Endothelial cell of umbilical vein (primary cell): ENCODE results near the gene QSOX2. TPM values are rescaled to one million over a fixed set of nuclear protein-coding genes. Genes with fewer than 3 reads are reported as not detected.

ENCODE experiments used
- BruUV-seq: library from RNA; stranded (reverse); fragments of 400-500 nt; replicated peaks from 2 replicates; lab custom pipeline; 2021; lab: Mats Ljungman, UMichigan
- CTCF ChIA-PET: fragments of 300-600, 350-600 bp; sonication (Branson Sonifier 250); formaldehyde crosslinking; loops from one replicate; lab custom pipeline; 2021; ENCODE audit warnings: antibody characterized with exemption, inconsistent platforms; lab: Charles Lee
- POLR2A ChIA-PET: fragments of 300-600, 350-600 bp; sonication (Branson Sonifier 250); formaldehyde crosslinking; loops from one replicate; lab custom pipeline; 2021; ENCODE audit warnings: antibody characterized with exemption, inconsistent platforms; lab: Charles Lee
- DNase-seq: peaks from one replicate; pipeline ENCODE4 v3.0.0-alpha.2; 2011; ENCODE audit warnings: low read depth, low spot score
- FAIRE-seq: peaks from 2 replicates; lab custom pipeline; 2011; peaks lifted over from hg19 to GRCh38; lab: Jason Lieb, UNC
- H2AFZ ChIP-seq: 2 replicates; pipeline ENCODE4 v1.6.0; 2012; ENCODE audit warnings: low read depth, low read length, control low read depth, inconsistent platforms
- H3K27ac ChIP-seq: 2 replicates; pipeline ENCODE4 v1.5.1; 2011; ENCODE audit warnings: low read depth, mild to moderate bottlenecking, control low read depth, low read length, moderate library complexity; ENCODE audit not compliant: insufficient read depth
- H3K27me3 ChIP-seq, 2 experiments: 2 replicates each; pipeline versions ENCODE4 v1.6.0 to v1.6.1; 2011; ENCODE audit warnings: low read length in 2 of 2, mixed read lengths in 1 of 2; ENCODE audit not compliant: control insufficient read depth in 2 of 2, insufficient read depth in 2 of 2
- H3K36me3 ChIP-seq, 2 experiments: 2 replicates in 1 of 2; 3 replicates in 1 of 2; pipeline ENCODE4 v1.5.1; 2011; ENCODE audit warnings: low read length in 2 of 2, mild to moderate bottlenecking in 1 of 2, moderate library complexity in 1 of 2; ENCODE audit not compliant: control insufficient read depth in 2 of 2, insufficient read depth in 2 of 2; ENCODE audit errors: extremely low read depth in 1 of 2
- H3K4me1 ChIP-seq: 3 replicates; pipeline ENCODE4 v1.5.1; 2011; ENCODE audit warnings: mild to moderate bottlenecking, low read length; ENCODE audit not compliant: control insufficient read depth, insufficient read depth; ENCODE audit errors: extremely low read depth
- H3K4me2 ChIP-seq: 2 replicates; pipeline ENCODE4 v1.6.1; 2011; ENCODE audit warnings: low read length, control low read depth, mixed read lengths; ENCODE audit not compliant: insufficient read depth
- H3K4me3 ChIP-seq, 3 experiments: fragments of 200-600 bp in 1 of 3; sonication (generic), shearing (Covaris generic) in 1 of 3; replicated peaks in 1 of 3; 2 replicates each; pipeline ENCODE4 v1.5.1; 2011 to 2016; ENCODE audit warnings: control low read depth in 3 of 3, low read length in 3 of 3, mild to moderate bottlenecking in 2 of 3, inconsistent platforms in 1 of 3, low read depth in 1 of 3, moderate library complexity in 1 of 3; ENCODE audit not compliant: insufficient read depth in 1 of 3
- H3K79me2 ChIP-seq: 2 replicates; pipeline ENCODE4 v1.6.0; 2012; ENCODE audit warnings: low read length, inconsistent platforms; ENCODE audit not compliant: control insufficient read depth, insufficient read depth
- H3K9ac ChIP-seq: replicated peaks from 2 replicates; pipeline ENCODE3; 2011; ENCODE audit warnings: low read length, control low read depth; ENCODE audit not compliant: insufficient read depth; ENCODE audit errors: extremely low read depth
- H3K9me1 ChIP-seq: replicated peaks from 3 replicates; pipeline ENCODE4 v1.6.0; 2011; ENCODE audit warnings: mild to moderate bottlenecking, low read length; ENCODE audit not compliant: control insufficient read depth, insufficient read depth; ENCODE audit errors: extremely low read depth
- H3K9me3 ChIP-seq: replicated peaks from 2 replicates; pipeline ENCODE4 v1.5.1; 2012; ENCODE audit warnings: low read length, inconsistent platforms; ENCODE audit not compliant: control insufficient read depth, insufficient read depth
- H4K20me1 ChIP-seq: replicated peaks from 2 replicates; pipeline ENCODE3; 2011; ENCODE audit warnings: mild to moderate bottlenecking, low read length; ENCODE audit not compliant: control insufficient read depth, insufficient read depth; ENCODE audit errors: extremely low read depth
- CTCF ChIP-seq, 2 donors: IDR thresholded peaks; 1 replicate in 1 of 2; 2 replicates in 1 of 2; pipeline ENCODE4 v1.5.1; 2011; ENCODE audit warnings: low read length in 2 of 2, mild to moderate bottlenecking in 2 of 2, moderate library complexity in 2 of 2, control low read depth in 1 of 2, inconsistent platforms in 1 of 2, low read depth in 1 of 2; ENCODE audit not compliant: insufficient read depth in 1 of 2; ENCODE audit errors: extremely low read depth in 1 of 2
- EZH2 ChIP-seq: IDR thresholded peaks from 2 replicates; pipeline ENCODE4 v1.6.1; 2012; ENCODE audit warnings: borderline replicate concordance, low read depth, mild to moderate bottlenecking, moderate library complexity, low read length, inconsistent platforms; ENCODE audit not compliant: severe bottlenecking
- FOS ChIP-seq: IDR thresholded peaks from 2 replicates; pipeline ENCODE4 v1.6.1; 2011; ENCODE audit warnings: mild to moderate bottlenecking, low read length, moderate library complexity, borderline replicate concordance; ENCODE audit not compliant: insufficient read depth
- GATA2 ChIP-seq: IDR thresholded peaks from 2 replicates; pipeline ENCODE4 v1.7.0; 2011; ENCODE audit warnings: low read depth, mild to moderate bottlenecking, moderate library complexity, mixed read lengths, low read length; ENCODE audit not compliant: insufficient read length, insufficient read depth
- JUN ChIP-seq: IDR thresholded peaks from 2 replicates; pipeline ENCODE4 v1.6.1; 2011; ENCODE audit warnings: borderline replicate concordance, low read depth; ENCODE audit not compliant: insufficient read length, insufficient read depth
- MAX ChIP-seq: IDR thresholded peaks from 2 replicates; pipeline ENCODE4 v1.6.1; 2011; ENCODE audit not compliant: insufficient read depth, insufficient read length
- MYC ChIP-seq: IDR thresholded peaks from one replicate; pipeline ENCODE4 v1.6.1; 2011; ENCODE audit warnings: mild to moderate bottlenecking, low read depth, low read length
- POLR2A ChIP-seq: IDR thresholded peaks from 2 replicates; pipeline ENCODE4 v1.6.1; 2012; ENCODE audit warnings: low read depth, mild to moderate bottlenecking, control low read depth, low read length
- POLR2AphosphoS5 ChIP-seq: IDR thresholded peaks from 2 replicates; pipeline ENCODE4 v1.6.1; 2012; ENCODE audit warnings: low read depth, mild to moderate bottlenecking, control low read depth, low read length, moderate library complexity; ENCODE audit not compliant: insufficient read depth
- dilution Hi-C: fragments of 300-500 bp; cut with MboI; formaldehyde crosslinking; loops from one replicate; pipeline ENCODE4 v1.15.0; 2019; ENCODE audit warnings: low sequenced_read_pairs; ENCODE audit not compliant: extremely low pct_ligation_motif_present
- intact Hi-C: fragments of 100-400 bp; cut with micrococcal nuclease; formaldehyde crosslinking; loops from one replicate; pipeline ENCODE4 v1.10.0; 2022
- polyA plus RNA-seq, 4 experiments: library from polyadenylated mRNA; depleted of rRNA in 3 of 4; stranded (reverse) in 3 of 4; unstranded in 1 of 4; fragments of >200 nt; gene quantifications; 2 replicates each; pipeline versions ENCODE4 v1.2.1 to v1.2.3, GENCODE V29; 2011 to 2012; ENCODE audit warnings: missing spikeins in 1 of 4
- total RNA-seq: library from RNA; stranded (reverse); gene quantifications from 2 replicates; pipeline ENCODE4 v1.2.3, GENCODE V29; 2021

Gene QSOX2
- total and polyA plus RNA-seq, 2 donors (not counting 3 experiments of a cell fraction or from before 2014, with no cell fraction given), result 16.4 to 23.4 TPM

DNA sequence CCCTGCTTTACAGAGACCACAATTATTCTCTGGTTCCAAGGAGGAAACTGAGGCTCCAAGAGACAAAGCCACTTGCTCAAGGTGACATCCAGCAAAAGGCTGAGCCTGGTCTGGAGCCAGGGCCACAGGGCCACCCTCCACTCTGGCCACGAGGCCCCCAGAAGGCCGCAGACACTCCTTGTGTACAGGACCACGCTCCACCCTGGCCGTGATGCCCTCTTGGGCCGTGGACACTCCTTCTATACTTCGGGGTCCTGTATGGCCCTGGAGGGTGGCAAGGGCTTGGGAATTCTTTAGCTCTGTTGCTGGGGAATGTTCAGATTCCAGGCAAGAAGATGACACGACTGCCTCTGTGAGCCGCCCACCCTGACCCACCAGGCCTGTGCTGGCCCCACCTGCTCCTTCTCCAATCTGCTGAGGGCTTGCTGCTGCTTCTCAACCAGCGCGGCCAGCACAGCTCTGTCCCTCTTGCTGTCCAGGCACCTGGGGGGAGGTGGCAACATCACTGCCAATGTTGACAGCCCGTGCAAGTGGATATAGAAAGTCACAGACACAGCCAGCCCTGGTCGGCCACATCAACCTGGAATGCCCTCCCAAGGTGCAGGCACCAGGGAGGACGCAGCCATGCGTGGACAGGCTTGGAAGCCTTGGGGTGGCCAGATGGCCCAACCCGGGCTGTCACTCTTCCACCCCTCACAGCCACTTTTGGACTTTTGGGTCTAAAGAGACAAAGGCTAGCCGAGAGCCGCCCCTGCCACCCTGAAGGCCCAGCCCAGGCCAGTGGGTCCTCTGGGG is 20.1 kb upstream of the QSOX2 start:
- ChIA-PET CTCF (no interaction called here), POLR2A (no interaction called here)
- no peaks in the 10 kb centered on the region for H3K9me3 ChIP-seq
- no peaks in the 10 kb centered on the region for H3K36me3 ChIP-seq
- intact Hi-C loops (no loop called here), dilution Hi-C loops (no loop called here)
- H3K27me3 ChIP-seq, result peaks cover 0 to 4% of the 10 kb centered on the region in 2 experiments
- BruUV-seq, result no TSS peak
- H4K20me1 ChIP-seq, result no peaks in the 10 kb centered on the region
- no peaks in the 10 kb centered on the region for H3K4me1 ChIP-seq
- DNase-seq, result no peak
- no peak overlapping the region for H3K4me3 ChIP-seq
- H3K9ac ChIP-seq, result no peak overlapping the region
- H3K27ac ChIP-seq, result no peak overlapping the region
- TF ChIP-seq GATA2 (no peak), POLR2AphosphoS5 (no peak), MYC (no peak), JUN (no peak), FOS (no peak), POLR2A (no peak), CTCF (IDR thresholded peaks at IDR 0.05; ENCODE audit: extremely low read depth in 1 of 2, insufficient read depth in 1 of 2, low read depth in 1 of 2, low read length in 2 of 2) (no peak), EZH2 (no peak), MAX (no peak)
- no peak overlapping the region for H2AFZ ChIP-seq
- H3K9me1 ChIP-seq, result no peaks in the 10 kb centered on the region
- no peak for FAIRE-seq
- no peaks in the 10 kb centered on the region for H3K79me2 ChIP-seq
- H3K4me2 ChIP-seq, result no peak overlapping the region
